GM18870 (cell line): ENCODE results near the gene POFUT2.
"Not testable (repeated sequence)": the region's sequence is repeated elsewhere in the genome, so short reads cannot be mapped to it uniquely, and the experiment has no call there.

Source experiments
- ATAC-seq: cut with Tn5 transposase; IDR thresholded peaks from one replicate; pipeline ENCODE4 v1.9.1; 2021; ENCODE audit warnings: moderate library complexity; ENCODE audit not compliant: unreplicated experiment

POFUT2 gene

DNA sequence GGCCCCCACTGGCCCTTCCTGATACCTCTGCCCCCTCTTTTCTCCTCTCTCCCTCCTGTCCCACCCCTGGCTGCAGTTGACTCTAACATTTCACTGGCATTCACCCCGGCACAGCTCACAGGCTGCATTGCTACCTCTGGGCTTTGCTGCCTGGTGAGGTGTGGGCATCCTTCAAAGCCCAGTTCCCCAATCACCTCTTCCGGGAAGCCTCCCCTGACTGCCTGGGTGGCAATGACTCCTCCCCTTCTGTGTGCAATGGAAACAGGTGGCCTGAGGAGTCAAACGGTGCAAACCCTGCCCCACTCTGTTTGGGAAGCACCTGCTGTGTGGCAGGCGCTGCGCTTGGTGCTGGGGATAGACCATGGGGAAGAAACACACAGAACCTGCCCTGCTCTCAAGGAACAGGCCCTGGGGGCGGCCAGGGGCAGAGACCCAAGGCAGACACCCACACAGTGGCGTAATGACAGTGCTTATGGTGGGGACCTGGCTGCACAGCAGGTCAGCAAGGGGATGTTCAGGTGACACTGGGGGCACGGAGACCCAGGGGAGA is 39.3 kb upstream of the POFUT2 start:
- no peak for ATAC-seq

DNA sequence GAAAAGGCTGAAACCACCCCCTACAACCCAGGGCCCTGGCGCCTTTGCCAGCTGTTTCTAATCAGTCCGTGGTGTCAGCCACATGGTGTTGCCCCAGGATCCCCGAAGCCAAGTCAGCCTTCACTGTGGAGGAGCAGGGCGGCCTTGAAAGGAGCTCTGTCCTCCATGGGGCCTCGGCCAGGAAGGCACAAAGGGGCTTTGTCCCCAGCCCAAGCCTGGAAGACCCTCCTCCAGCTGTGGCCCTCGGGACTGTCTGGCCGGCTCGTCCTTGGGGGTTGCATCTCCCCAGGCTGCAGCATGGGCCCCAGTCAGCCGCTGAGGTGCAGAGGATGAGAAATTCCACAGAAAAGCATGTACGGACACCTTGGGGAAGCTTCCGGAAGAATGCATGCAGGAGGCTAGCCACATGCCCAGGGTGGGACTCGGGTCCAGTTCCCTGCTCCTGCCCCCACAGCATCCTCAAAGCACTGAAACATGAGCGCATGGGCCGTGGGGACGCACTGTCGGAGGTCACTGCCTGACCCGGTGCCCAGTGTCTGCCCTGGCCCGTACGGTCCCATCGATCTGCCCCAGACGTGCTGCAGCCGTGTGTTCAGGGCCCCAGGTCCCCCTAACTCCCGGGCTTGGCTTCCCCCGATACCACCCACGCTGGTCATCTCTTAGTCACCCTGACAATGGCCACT is 38.6 kb upstream of the POFUT2 start:
- no peak for ATAC-seq

DNA sequence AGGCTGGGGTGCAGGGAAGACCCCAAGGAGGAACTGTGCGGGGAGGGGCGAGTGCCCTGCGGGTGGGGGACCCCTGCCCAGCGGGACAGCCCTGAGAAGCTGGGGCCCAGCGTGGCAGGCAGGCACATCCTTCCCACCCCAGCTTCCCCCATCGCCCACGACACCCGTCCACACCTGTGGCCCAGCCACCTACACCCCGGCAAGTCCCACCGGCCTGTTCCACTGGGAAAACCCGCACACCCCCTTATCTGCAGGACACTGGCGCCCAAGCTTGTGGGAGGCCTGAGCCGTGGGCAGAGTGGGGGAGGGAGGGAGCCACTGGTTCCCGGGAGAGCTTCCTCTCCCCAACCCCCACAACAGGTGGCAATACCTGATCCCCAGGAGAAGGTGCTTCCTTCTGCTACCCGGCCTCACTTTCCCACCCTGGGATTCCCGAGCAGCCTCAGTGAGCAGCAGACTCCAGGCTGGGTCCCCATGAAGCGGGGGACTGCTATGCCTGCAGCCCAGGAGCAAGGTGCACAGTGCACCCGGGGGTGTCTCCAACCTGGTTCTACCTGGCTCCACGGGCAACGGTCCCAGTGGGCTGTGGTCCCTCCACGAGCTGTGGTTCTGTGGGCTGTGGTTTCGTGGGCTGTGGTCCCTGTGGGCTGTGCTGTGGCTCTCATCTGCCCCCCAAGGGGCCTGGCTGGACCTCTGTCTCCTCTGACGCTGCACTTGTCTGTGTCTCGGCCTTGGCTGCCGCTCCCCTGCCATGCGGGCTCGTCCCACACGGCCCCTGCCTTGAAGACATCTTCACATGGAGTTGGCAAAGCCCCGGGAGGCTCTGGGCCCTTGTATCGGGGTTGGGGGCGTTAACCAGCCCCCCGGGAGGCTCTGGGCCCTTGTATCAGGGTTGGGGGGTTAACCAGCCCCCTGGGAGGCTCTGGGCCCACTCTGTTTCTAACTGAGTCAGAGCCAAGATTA is 37.8 kb upstream of the POFUT2 start:
- ATAC-seq: no peak

DNA sequence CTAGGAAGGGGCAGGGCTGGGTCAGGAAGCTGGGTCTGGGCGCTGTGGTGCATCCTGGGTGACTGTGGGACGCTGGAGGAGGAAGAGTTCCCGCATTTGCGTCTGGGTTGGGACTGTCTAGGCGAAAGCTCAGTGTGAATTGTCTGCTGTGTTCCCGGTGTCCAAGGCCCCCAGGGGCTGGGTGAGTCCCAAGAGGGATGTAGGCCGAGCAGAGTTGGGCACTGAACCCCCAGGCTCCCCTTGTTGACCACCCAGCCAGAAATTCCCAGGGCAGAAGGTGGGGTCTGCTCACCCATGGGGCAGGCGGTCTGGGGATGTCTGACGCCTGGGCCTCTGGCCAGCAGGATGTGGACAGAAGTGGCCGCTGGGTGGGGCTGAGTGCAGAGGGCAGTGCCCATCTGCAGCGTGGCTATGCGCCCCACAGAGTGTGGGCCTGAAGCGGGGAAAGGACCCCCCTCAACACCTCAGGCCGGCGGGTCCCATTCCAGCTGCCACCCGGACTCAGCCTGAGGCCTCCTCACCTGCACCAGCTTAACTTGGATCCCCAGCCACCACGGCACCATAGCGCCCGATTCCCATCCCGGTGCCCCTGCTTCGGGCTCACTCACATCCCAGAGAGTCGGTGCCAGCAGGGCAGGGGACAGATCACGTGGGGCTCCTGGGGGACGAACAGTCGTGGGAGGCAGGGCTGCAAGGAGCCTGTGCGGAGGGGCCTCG is 37.0 kb upstream of the POFUT2 start:
- ATAC-seq: no peak

DNA sequence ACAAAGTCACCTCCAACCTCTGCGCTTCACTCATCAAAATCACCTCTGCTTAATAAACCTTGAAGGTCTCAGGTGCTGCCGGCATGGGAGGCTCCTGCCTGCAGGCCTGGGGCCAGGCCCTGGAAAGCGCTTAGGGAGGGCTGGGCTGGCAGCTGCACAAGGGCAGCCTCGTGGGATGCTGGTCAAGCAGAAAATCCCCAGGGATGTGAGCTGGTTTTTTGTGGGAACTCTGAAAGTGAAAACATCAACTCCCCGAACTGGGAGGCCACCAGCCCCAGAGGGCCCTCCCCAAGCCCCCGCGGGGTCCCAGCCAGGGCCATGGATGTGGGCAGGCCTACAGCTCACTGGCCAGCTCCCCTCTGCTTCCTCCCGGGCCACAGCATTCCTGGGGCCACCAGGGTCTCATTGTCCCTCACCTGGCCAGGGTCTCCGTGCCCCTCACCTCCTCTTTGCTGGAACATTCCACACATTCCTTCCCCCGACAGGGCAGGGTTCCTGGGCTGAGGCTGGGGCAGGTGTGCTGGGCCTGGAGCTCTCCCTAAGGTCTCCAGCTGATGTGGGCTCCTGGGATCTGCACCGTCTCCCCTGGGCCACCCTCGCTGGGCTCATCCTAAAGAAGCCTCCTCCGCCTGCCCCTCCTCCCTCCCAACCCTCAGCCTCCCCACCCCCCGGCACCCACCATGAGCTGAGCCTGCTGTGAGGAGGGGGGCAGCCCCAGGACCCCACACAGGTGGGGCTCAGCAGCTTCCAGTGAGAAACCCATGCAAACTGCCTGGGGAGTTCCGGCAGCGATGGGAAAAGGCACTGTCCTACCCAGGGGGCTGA is 36.0 kb upstream of the POFUT2 start:
- ATAC-seq: no peak

DNA sequence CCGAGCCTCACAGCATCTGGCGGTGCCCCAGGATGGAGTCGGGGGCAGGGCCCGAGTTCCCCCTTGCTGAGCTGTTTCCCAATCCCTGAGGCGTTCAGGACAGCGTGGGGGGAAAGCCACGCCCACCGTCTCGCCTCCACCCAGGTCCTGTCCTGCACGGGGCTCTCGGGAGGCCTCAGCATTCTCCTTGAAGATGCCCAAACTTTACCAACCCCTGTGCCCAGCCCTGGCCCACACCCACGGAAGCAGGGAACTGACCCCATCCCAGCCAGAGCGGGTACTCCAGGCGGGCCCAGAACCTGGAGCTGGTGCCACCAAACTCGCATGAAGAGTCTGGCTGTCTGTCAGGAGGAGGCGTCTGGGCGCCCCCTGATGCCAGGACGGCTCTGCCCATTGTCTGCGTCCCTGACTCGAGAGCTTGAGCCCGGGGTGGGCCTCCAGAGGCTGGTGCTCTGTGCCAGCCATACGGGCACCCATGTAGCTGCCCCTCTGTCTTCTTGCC is 35.3 kb upstream of the POFUT2 start:
- no peak for ATAC-seq

DNA sequence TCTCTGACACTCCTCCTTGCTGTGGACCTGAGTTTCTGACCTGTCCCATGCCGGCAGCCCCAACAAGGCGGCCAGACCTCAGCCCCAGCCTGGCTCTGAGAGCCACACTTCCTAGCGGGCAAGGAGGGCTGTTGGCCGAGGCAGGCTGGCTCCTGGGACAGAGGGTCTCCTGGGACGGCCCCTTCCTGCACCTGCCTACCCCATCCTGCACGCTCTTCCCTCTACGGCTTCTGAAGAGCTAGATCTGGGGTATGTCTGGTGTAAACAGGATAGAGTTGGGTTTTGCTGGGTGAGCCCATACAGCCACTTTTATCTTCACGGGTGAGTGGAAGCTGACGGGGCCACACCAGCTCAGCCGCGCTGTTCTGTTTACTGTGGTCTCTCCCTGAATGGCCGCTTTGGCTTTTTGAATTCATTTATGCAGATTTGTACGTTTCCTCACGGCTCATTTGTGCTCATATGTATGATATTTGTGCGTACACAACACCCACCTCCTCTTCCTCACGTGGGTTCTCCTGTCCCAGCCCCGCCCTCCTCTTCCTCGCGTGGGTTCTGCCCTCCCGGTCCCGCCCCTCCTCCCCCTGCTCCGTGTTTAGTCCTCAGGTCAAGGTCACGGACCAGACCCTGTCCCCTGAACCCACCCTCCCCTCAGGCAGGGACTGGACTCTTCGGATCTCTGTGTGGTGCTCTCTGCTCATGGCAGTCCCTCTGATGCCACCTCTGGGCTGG is 34.7 kb upstream of the POFUT2 start:
- ATAC-seq: no peak

DNA sequence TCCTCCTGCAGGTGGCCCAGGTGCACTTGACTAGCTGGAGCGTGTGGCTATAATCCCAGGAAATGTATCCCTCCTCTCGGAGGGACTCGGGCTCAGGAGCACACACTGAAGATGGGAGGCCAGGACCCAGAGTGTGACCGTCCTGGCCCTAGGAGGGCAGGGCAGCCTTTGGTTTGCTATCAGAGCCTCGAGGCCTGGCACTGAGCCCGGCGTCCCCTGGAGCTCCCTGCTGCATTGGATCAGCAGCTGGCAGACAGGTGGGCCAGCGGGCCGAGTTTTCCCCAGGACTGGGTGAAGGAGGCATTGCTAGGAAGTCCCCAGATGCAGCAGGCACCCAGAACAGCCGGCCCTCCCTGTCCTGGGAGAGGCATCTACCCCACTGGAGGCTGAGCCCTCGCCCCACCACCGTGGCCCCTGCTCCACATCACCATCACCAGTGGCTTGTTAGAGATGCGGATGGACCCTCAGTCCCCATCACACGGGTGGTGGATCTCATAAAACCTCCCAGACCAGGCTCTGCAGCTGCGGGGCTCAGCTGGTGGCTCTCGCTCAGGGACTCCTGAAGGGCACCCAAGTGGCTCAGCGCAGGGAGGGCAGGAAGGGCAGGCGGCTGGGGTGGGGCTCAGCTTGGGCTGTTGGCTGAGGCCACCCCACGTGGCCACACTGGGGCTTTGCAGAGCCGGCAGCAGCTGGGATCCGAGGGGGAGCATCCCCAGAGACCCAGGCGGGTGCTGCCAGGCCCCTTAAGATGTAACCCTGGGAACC is 32.7 kb upstream of the POFUT2 start:
- no peak for ATAC-seq

DNA sequence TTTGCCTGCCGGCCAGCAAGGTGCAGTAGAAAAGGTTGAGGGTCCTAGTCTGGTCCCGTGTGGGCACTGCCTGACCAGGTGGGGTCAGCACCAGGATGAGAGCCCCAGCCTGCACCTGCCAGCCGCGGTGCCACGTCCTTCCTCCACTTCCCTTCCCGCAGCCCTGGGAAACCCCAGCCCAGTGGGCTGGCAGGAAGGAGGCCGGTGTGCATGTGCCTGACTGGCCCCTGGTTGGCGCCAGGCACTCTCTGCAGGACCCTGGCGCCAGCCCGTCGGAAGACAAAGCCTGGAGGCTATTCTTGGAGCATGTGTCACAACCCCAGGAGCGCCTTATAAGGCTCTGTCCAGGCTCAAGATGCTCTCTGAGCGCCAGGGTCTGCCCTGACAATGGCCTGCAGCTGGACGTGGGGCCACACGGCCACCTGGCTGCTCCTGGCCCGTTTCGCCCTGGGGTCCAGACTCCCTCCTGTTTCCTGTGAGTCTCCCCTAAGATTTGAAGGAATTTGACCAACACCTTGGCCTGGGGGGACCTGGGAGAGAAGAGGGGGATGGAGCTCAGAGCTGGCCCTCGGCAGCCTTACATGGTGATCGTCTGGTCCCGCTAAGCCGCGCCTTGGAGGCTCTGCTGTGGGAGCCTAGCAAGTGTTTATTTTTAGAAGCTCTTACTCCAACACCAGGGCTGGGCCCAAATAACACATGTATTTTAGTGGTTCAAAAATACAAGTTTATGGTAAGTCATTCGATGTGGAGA is 31.9 kb upstream of the POFUT2 start:
- ATAC-seq: no peak

DNA sequence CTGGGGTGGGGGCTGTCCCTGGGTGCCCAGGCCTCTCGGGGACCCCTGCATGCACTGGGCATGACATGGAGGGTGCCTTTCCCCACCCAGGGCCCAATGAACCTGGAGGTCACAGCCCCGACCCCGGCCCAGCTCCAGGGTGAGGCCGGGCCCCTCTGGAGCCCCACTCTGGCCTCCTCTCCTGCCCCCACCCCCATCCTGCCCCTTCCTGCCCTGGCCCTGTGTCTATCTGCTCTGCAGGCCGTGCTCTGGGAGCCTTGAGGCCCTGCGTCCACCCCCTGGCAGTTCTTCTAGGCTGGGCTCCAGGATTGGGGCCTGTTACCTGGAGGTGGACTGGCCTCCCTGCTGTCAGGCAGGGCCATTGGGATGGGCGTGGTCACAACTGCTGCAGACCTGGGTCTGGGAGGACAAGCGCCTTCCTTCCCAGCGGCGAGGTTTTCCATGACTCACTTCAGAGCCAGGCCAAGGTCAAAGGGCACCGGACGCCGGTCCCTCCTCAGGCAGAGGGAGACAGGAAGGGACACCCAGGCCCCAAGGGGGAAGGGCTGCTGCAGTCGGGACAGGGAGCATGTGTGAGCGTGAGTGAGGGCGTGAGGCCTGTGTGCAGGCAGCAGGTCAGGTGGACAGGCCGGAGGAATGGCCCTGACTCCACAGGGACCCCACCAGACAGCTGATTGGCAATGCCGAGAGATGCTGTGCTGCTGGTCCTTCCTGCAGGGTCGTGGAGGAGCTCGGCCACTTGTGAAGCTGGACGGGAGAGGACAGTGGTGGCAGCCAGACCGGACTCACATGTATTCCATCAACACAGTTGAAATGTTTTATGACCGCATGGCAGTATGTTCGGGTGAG is 31.1 kb upstream of the POFUT2 start:
- ATAC-seq: no peak

DNA sequence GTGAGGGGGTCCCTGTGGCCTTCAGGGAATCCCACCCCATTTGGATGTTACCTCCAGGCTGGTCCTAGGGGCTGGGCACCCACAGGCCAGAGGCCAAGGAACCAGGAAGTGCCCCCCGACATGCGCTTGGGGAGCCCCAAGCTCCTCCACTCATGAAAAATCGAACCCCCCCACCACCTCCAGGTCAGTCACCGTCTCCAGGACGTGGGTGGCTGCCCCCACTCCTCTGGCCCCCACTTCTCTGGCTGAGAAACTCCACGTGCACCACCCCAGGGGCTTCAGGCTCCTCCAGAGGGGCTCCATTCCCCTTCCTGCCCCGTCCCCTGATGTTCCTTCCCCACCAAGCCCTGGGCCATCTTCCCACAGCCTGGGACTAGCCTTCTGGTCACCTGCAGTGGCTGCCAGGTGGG is 30.5 kb upstream of the POFUT2 start:
- ATAC-seq: no peak

DNA sequence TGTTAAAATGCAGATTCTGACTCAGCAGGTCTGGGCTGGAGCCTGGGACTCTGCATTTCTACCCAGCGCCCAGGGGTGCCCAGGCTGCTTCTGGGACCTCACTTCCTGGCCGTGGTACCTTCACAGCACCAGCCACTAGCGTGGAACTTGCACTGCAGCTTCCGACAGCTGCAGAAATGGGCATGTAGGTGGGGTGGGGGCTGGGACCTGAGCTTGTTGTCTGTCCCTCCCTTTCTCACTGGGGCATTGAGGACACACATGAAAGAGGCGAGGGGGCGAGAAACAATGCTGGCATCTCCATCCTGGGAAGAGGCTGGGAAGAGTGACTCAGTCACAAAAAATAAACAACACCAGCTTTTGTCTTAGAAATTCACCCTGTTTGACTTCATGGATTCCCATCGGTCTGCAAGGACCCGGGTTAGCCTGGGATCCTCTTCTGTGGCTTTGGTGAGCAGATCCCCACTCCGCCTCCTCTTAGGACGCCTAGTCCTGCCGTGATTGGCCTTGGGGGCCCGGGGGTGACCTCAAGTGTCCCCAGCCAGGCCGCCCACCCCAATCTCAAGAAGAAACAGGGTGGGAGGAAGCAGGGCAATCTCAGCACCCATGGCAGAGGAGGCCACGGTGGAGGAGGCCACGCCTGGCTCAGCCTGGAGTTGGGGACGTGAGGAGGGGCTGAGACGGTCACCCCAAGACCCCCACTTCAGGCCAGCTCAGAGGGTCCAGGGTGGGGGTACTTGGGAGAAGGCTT is 29.9 kb upstream of the POFUT2 start:
- no peak for ATAC-seq

DNA sequence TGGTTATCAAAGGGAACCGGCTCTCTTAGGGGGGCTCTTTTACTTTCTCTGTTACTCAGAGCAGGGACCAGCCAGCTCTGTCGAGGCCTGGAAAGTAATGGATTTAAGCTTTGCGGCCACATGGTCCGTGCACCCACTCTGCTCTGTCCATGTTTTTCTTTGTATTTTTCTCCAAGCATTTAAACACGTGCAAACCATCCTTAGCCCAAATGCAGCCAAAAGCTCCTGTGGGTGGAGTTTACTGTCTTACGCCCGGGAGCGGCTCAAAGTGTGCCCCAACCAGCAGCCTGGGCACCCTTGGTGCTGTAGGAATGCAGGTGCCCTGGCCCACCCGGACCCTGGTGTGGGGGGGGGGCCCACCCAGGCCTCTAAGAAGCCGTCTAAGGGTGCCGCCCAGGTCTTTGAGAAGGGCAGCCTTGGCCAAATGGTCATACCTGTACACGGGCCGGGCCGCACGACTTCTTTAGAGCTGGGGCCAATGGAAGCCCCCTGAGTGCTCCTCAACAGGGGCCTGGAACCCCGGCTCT is 29.2 kb upstream of the POFUT2 start:
- ATAC-seq: no peak

DNA sequence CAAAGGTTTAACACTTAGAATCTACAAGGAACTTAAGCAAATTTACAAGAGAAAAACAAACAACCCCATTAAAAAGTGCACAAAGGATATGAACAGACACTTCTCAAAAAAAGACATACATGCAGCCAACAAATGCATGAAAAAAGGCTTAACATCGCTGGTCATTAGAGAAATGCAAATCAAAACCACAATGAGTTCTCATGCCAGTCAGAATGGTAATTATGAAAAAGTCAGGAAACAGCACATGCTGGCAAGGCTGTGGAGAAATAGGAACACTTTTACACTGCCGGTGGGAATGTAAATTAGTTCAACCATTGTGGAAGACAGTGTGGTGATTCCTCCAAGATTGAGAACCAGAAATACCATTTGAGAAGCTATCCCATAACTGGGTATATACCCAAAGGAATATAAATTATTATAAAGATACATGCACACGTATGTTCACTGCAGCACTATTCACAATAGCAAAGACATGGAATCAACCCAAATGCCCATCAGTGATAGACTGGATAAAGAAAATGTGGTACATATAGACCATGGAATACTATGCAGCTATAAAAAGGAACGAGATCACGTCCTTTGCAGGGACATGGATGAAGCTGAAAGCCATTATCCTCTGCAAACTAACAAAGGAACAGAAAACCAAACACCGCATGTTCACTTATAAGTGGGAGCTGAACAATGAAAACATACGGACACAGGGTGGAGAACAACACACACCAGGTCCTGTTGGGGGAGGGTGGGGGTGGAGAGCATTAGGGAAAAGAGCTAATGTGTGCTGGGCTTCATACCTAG is 28.2 kb upstream of the POFUT2 start:
- ATAC-seq: not testable (repeated sequence)

DNA sequence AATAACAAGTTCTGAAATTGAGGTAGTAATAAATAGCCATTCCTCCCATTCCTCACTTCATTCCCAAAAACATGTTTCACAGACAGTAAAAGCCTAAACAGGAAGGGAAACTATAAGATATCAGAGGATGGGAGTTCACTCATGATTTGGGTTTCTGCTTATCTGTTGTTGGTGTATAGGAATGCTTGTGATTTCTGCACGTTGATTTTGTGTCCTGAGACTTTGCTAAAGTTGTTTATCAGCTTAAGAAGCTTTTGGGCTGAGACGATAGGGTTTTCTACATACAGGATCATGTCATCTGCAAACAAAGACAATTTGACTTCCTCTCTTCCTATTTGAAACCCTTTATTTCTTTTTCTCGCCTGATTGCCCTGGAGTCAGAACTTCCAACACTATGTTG is 26.0 kb upstream of the POFUT2 start:
- ATAC-seq: no peak
